A549 (cell line): ENCODE measurements around the gene TSC22D2. TPM values are rescaled to one million over a fixed set of nuclear protein-coding genes. Genes with fewer than 3 reads are reported as not detected.

Experiments
- ATAC-seq, 2 experiments: fragments of 200-7000 bp in 1 of 2; fragments of >200 bp in 1 of 2; cut with Nextera tagmentation in 1 of 2; cut with Tn5 transposase in 1 of 2; 3 replicates each; pipeline versions ENCODE4 v1.8.0 to v1.9.1; 2018 to 2020; ENCODE audit warnings: mild to moderate bottlenecking in 1 of 2, moderate library complexity in 1 of 2
- CTCF ChIA-PET: fragments of 300-600 bp; sonication (Branson Sonifier 250); formaldehyde crosslinking; extraction: SDS; loops from one replicate; lab custom pipeline; 2021; ENCODE audit warnings: antibody characterized with exemption, inconsistent platforms; lab: Yijun Ruan, JAX
- POLR2A ChIA-PET: fragments of 350-600 bp; formaldehyde crosslinking; extraction: SDS; loops from one replicate; lab custom pipeline; 2021; ENCODE audit warnings: antibody characterized with exemption, inconsistent platforms; lab: Yijun Ruan, JAX
- DNase-seq, 2 experiments: peaks; one replicate each; pipeline versions ENCODE4 v3.0.0 to v3.0.0-alpha.2; 2011 to 2016; ENCODE audit warnings: low read depth in 1 of 2, low spot score in 1 of 2
- FAIRE-seq: peaks from 2 replicates; lab custom pipeline; 2011; peaks lifted over from hg19 to GRCh38; lab: Jason Lieb, UNC
- H3K27ac ChIP-seq, 2 experiments: fragments of >200 bp; sonication (Bioruptor Twin); formaldehyde crosslinking; 3 replicates each; pipeline ENCODE4 v1.5.1; 2016 to 2017
- H3K4me1 ChIP-seq: fragments of >200 bp; sonication (Bioruptor Twin); formaldehyde crosslinking; 3 replicates; pipeline ENCODE4 v1.6.1; 2016
- H3K4me2 ChIP-seq: fragments of >200 bp; sonication (Bioruptor Twin); formaldehyde crosslinking; 3 replicates; pipeline ENCODE4 v1.6.1; 2016
- H3K4me3 ChIP-seq: fragments of >200 bp; sonication (Bioruptor Twin); formaldehyde crosslinking; 3 replicates; pipeline ENCODE4 v1.5.1; 2016
- H3K9me3 ChIP-seq: fragments of >200 bp; sonication (Bioruptor Twin); formaldehyde crosslinking; 3 replicates; pipeline ENCODE4 v1.6.1; 2016
- ATOH8 ChIP-seq: fragments of 250-450 bp; sonication (Bioruptor Pico); IDR thresholded peaks from 2 replicates; pipeline ENCODE4 v1.5.0; 2020; ENCODE audit warnings: low read depth, mild to moderate bottlenecking, moderate library complexity
- BHLHE40 ChIP-seq: IDR thresholded peaks from 2 replicates; pipeline ENCODE4 v1.6.1; 2012; ENCODE audit warnings: low read depth, low read length, inconsistent platforms
- CEBPB ChIP-seq, 2 experiments: fragments of >200 bp in 1 of 2; sonication (Bioruptor Twin) in 1 of 2; formaldehyde crosslinking in 1 of 2; IDR thresholded peaks; 2 replicates each; pipeline ENCODE4 v1.6.1; 2012 to 2016
- CHD2 ChIP-seq: fragments of 150-350 bp; IDR thresholded peaks from 2 replicates; pipeline ENCODE4 v1.6.1; 2014; ENCODE audit warnings: low read length; ENCODE audit not compliant: partially characterized antibody
- EP300 ChIP-seq, 2 experiments: fragments of >200 bp; sonication (Bioruptor Twin); formaldehyde crosslinking; IDR thresholded peaks; 2 replicates in 1 of 2; 3 replicates in 1 of 2; pipeline ENCODE4 v1.6.1; 2016 to 2017
- FOSB ChIP-seq: fragments of 250-450 bp; sonication (Bioruptor Pico); IDR thresholded peaks from 2 replicates; pipeline ENCODE4 v1.5.0; 2020; ENCODE audit warnings: mild to moderate bottlenecking, moderate library complexity
- HDAC2 ChIP-seq: fragments of 200-600 bp; sonication (generic); IDR thresholded peaks from 2 replicates; pipeline ENCODE4 v1.6.1; 2016
- HES2 ChIP-seq: fragments of >200 bp; sonication (Bioruptor Twin); formaldehyde crosslinking; IDR thresholded peaks from 2 replicates; pipeline ENCODE4 v1.6.1; 2016
- HOXA7 ChIP-seq: fragments of 250-450 bp; sonication (Bioruptor Pico); IDR thresholded peaks from 2 replicates; pipeline ENCODE4 v1.5.0; 2020; ENCODE audit warnings: mild to moderate bottlenecking, moderate library complexity
- HOXB13 ChIP-seq: fragments of 250-450 bp; sonication (Bioruptor Pico); IDR thresholded peaks from 2 replicates; pipeline ENCODE4 v1.5.0; 2020; ENCODE audit warnings: low read depth, mild to moderate bottlenecking, moderate library complexity
- JUNB ChIP-seq: fragments of >200 bp; sonication (Bioruptor Twin); formaldehyde crosslinking; IDR thresholded peaks from 2 replicates; pipeline ENCODE4 v1.6.1; 2016
- MAFK ChIP-seq: fragments of 450-650 bp; IDR thresholded peaks from 2 replicates; pipeline ENCODE4 v1.6.1; 2014; ENCODE audit not compliant: partially characterized antibody
- MAZ ChIP-seq: fragments of 150-350 bp; IDR thresholded peaks from 2 replicates; pipeline ENCODE4 v1.6.1; 2014; ENCODE audit warnings: antibody characterized with exemption, low read depth, low read length, borderline replicate concordance
- MYC ChIP-seq: IDR thresholded peaks from 2 replicates; pipeline ENCODE4 v1.6.1; 2012; ENCODE audit warnings: mild to moderate bottlenecking, inconsistent platforms, low read length, improper control_type of control experiment, borderline replicate concordance
- NPAS2 ChIP-seq: fragments of 250-450 bp; sonication (Bioruptor Pico); IDR thresholded peaks from 2 replicates; pipeline ENCODE4 v1.8.0; 2022; ENCODE audit warnings: mild to moderate bottlenecking, moderate library complexity, borderline replicate concordance
- POLR2AphosphoS2 ChIP-seq: conservative IDR thresholded peaks from 2 replicates; pipeline ENCODE4 v1.6.1; 2012; ENCODE audit warnings: low read length, improper control_type of control experiment, inconsistent platforms
- RCOR1 ChIP-seq: fragments of 150-350 bp; IDR thresholded peaks from 2 replicates; pipeline ENCODE4 v1.6.1; 2014; ENCODE audit warnings: antibody characterized with exemption, low read length, low read depth
- RNF2 ChIP-seq: fragments of 200-600 bp; sonication (generic); IDR thresholded peaks from 2 replicates; pipeline ENCODE4 v1.6.1; 2016; ENCODE audit warnings: low read depth, mild to moderate bottlenecking, antibody characterized with exemption, moderate library complexity, borderline replicate concordance
- SREBF2 ChIP-seq: fragments of 450-650 bp; IDR thresholded peaks from 2 replicates; pipeline ENCODE4 v1.6.1; 2014; ENCODE audit warnings: mild to moderate bottlenecking, moderate library complexity
- TFCP2L1 ChIP-seq: fragments of 250-450 bp; sonication (Bioruptor Pico); IDR thresholded peaks from 2 replicates; pipeline ENCODE4 v1.5.0; 2021; ENCODE audit warnings: mild to moderate bottlenecking
- TP53 ChIP-seq: fragments of 250-450 bp; sonication (Bioruptor Pico); IDR thresholded peaks from 2 replicates; pipeline ENCODE4 v1.5.0; 2021; ENCODE audit warnings: mild to moderate bottlenecking, moderate library complexity
- ZC3H11A ChIP-seq: fragments of 450-650 bp; IDR thresholded peaks from 2 replicates; pipeline ENCODE4 v1.6.1; 2014; ENCODE audit warnings: antibody characterized with exemption, mild to moderate bottlenecking
- ZNF302 ChIP-seq: fragments of 250-450 bp; sonication (Bioruptor Pico); IDR thresholded peaks from 2 replicates; pipeline ENCODE4 v1.9.0; 2021; ENCODE audit warnings: inconsistent platforms, mild to moderate bottlenecking, moderate library complexity
- WGBS: methylation state at CpG from one replicate; pipeline ENCODE4 v1.1.6; 2017; ENCODE audit errors: missing lambda C conversion rate; 5-methylcytosine and 5-hydroxymethylcytosine counted together
- polyA plus RNA-seq, 4 experiments: library from polyadenylated mRNA; depleted of rRNA in 3 of 4; stranded (reverse); fragments of >200 nt; fragmentation: RNase III in 1 of 4; extraction: RNeasy Plus Mini Kit Qiagen cat#74134 plus additional on column Dnase treatment in 1 of 4; gene quantifications; 2 replicates in 3 of 4; 3 replicates in 1 of 4; pipeline ENCODE4 v1.2.3, GENCODE V29; 2011 to 2017

TSC22D2 gene
- polyA plus RNA-seq, 2 of the 4 experiments (the other 2 are of a cell fraction), result 8.8 to 13.9 TPM

DNA sequence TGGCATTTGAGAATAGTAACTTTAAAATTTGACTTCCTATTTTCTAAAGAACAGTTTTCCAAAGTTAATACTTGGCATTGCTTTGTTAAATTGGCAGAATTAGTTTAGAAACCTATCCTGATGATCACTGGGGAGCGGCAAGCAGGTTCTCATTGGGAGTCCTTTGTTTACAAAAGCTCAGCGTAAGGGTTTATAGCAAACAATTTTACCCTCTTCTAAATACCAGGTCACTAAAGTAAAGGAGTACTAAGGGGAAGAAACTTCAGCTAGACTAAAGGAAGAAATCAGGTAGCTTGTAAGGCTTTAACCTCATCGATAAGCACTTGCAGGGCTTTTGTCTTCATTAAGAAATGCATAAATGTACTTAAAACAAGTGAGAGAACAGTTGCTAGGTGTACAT lies 18.2 kb downstream of the TSC22D2 start:
- no peak overlapping the region for H3K4me3 ChIP-seq
- H3K4me1 ChIP-seq, result peaks cover 19% of the 10 kb centered on the region
- no peak for FAIRE-seq
- H3K9me3 ChIP-seq, result no peaks in the 10 kb centered on the region
- no peak for ATAC-seq
- ChIA-PET CTCF (interaction anchor here (1.6 to 4.1 kb wide), 4 partner anchors 11 to 187 kb away, joined by 5 to 20 read pairs (median 6); no protein-coding TSS in a partner anchor), POLR2A (interaction anchor here (1.0 to 1.2 kb wide), 2 partner anchors 17 to 18 kb away, joined by 3 read pairs; partner anchors contain the start of gene TSC22D2)
- H3K4me2 ChIP-seq, result no peak overlapping the region
- H3K27ac ChIP-seq, result no peak overlapping the region
- WGBS, result 96% methylated on average over 3 of the region's 3 CpGs
- no peak for TF ChIP-seq ZNF302 (CRISPR knock-in tag)
- no peak for TF ChIP-seq HOXA7 (CRISPR knock-in tag)
- TF ChIP-seq HDAC2, result no peak
- no peak for TF ChIP-seq SREBF2
- no peak for TF ChIP-seq CEBPB (IDR thresholded peaks at IDR 0.05)
- TF ChIP-seq CHD2, result no peak
- no peak for TF ChIP-seq NPAS2 (CRISPR knock-in tag)
- no peak for TF ChIP-seq JUNB
- TF ChIP-seq TP53 (CRISPR knock-in tag), result no peak
- TF ChIP-seq BHLHE40, result no peak
- TF ChIP-seq POLR2AphosphoS2, result no peak
- TF ChIP-seq HOXB13, result no peak
- TF ChIP-seq EP300 (IDR thresholded peaks at IDR 0.05), result no peak
- no peak for TF ChIP-seq ZC3H11A
- no peak for TF ChIP-seq MAZ
- TF ChIP-seq HES2, result no peak
- TF ChIP-seq FOSB (CRISPR knock-in tag), result no peak
- TF ChIP-seq, all 56 proteins: peak for 0
- no peak for DNase-seq

- Histone ChIP-seq H3K4me2 (no peak overlapping the region), H3K4me3 (no peak overlapping the region), H3K9me3 (no peaks in the 10 kb centered on the region)
- POLR2A ChIA-PET, result no interaction called here
- 92% methylated on average over 1 of the region's 1 CpG for WGBS
- DNase-seq (no peak), FAIRE-seq (no peak), ATAC-seq (no peak)
- TF ChIP-seq MAFK (no peak), RCOR1 (no peak), RNF2 (no peak), MYC (no peak), TFCP2L1 (CRISPR knock-in tag) (no peak), ZC3H11A (no peak), ATOH8 (CRISPR knock-in tag) (no peak)
- TF ChIP-seq, all 56 proteins: peak for 0
- CTCF ChIA-PET, result interaction anchor here (3.1 kb wide), 1 partner anchor 67 kb away, joined by 9 read pairs; no protein-coding TSS in a partner anchor
- H3K4me1 ChIP-seq, result peaks cover 8% of the 10 kb centered on the region; the same call in 1 of the 3 replicates
- no peak overlapping the region for H3K27ac ChIP-seq
Measured at GRCh38 chr3:150428562-150428961, 20.5 kb downstream of the TSC22D2 start.
